Osteocyte (in vitro differentiated cells): ENCODE measurements around the gene CTDNEP1. TPM values are rescaled to one million over a fixed set of nuclear protein-coding genes. Genes with fewer than 3 reads are reported as not detected.

Source experiments
- DNase-seq: peaks from one replicate; pipeline ENCODE4 v3.0.0; 2021; ENCODE audit warnings: mixed read lengths; ENCODE audit not compliant: unreplicated experiment; ENCODE audit errors: extremely low spot score
- H3K27ac Mint-ChIP-seq: one replicate; pipeline ENCODE4 v1.8.0; 2021; ENCODE audit warnings: mild to moderate bottlenecking, mixed read lengths; ENCODE audit not compliant: unreplicated experiment
- H3K27me3 Mint-ChIP-seq: one replicate; pipeline ENCODE4 v1.8.0; 2021; ENCODE audit warnings: mixed read lengths; ENCODE audit not compliant: unreplicated experiment
- H3K36me3 Mint-ChIP-seq: one replicate; pipeline ENCODE4 v1.8.0; 2021; ENCODE audit warnings: mixed read lengths; ENCODE audit not compliant: unreplicated experiment
- H3K4me1 Mint-ChIP-seq: one replicate; pipeline ENCODE4 v1.8.0; 2021; ENCODE audit warnings: mixed read lengths; ENCODE audit not compliant: unreplicated experiment
- H3K4me3 Mint-ChIP-seq: one replicate; pipeline ENCODE4 v1.8.0; 2021; ENCODE audit warnings: mild to moderate bottlenecking, moderate library complexity, mixed read lengths; ENCODE audit not compliant: unreplicated experiment
- H3K9me3 Mint-ChIP-seq: one replicate; pipeline ENCODE4 v1.8.0; 2021; ENCODE audit warnings: mixed read lengths; ENCODE audit not compliant: unreplicated experiment
- total RNA-seq: library from RNA; stranded (reverse); gene quantifications from 2 replicates; pipeline ENCODE4 v1.2.1, GENCODE V29; 2021
- TF ChIP-seq, protein P1 (sequence below): fragments of 200-600 bp; sonication (generic); IDR thresholded peaks from 2 replicates; pipeline ENCODE4 v1.5.0; 2021; ENCODE audit warnings: antibody characterized with exemption, mild to moderate bottlenecking, moderate library complexity

CTDNEP1 gene
- total RNA-seq, 1 donor from 2014 or later, result 145 TPM

- H3K4me1 Mint-ChIP-seq, result peaks cover 36% of the 10 kb centered on the region
- no peaks in the 10 kb centered on the region for H3K27me3 Mint-ChIP-seq
- peaks cover 42% of the 10 kb centered on the region for H3K36me3 Mint-ChIP-seq
- DNase-seq, result peak; percentile 98
- TF ChIP-seq, protein P1, sequence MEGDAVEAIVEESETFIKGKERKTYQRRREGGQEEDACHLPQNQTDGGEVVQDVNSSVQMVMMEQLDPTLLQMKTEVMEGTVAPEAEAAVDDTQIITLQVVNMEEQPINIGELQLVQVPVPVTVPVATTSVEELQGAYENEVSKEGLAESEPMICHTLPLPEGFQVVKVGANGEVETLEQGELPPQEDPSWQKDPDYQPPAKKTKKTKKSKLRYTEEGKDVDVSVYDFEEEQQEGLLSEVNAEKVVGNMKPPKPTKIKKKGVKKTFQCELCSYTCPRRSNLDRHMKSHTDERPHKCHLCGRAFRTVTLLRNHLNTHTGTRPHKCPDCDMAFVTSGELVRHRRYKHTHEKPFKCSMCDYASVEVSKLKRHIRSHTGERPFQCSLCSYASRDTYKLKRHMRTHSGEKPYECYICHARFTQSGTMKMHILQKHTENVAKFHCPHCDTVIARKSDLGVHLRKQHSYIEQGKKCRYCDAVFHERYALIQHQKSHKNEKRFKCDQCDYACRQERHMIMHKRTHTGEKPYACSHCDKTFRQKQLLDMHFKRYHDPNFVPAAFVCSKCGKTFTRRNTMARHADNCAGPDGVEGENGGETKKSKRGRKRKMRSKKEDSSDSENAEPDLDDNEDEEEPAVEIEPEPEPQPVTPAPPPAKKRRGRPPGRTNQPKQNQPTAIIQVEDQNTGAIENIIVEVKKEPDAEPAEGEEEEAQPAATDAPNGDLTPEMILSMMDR, result no peak
- H3K27ac Mint-ChIP-seq, result peak within 1 kb of the TSS; percentile 99
- H3K9me3 Mint-ChIP-seq, result no peaks in the 10 kb centered on the region
- peak within 1 kb of the TSS; percentile 99 for H3K4me3 Mint-ChIP-seq
These were observed 9.5 kb downstream of the CTDNEP1 start, which contains the start of gene GABARAP for GRCh38 chr17:7241783-7242716. Gene GABARAP (minus strand): TSS chr17:7242449. CDS start chr17:7242330, 119 bp downstream.

- Mint-ChIP-seq H3K27ac (peak overlapping the region; percentile 99), H3K36me3 (peaks cover 42% of the 10 kb centered on the region), H3K4me1 (peaks cover 41% of the 10 kb centered on the region), H3K4me3 (peak overlapping the region; percentile 99), H3K9me3 (no peaks in the 10 kb centered on the region), H3K27me3 (no peaks in the 10 kb centered on the region)
- TF ChIP-seq, protein P1, result no peak
- DNase-seq, result no peak
These were observed 10.3 kb downstream of the CTDNEP1 start for GRCh38 chr17:7241090-7241733.

DNA sequence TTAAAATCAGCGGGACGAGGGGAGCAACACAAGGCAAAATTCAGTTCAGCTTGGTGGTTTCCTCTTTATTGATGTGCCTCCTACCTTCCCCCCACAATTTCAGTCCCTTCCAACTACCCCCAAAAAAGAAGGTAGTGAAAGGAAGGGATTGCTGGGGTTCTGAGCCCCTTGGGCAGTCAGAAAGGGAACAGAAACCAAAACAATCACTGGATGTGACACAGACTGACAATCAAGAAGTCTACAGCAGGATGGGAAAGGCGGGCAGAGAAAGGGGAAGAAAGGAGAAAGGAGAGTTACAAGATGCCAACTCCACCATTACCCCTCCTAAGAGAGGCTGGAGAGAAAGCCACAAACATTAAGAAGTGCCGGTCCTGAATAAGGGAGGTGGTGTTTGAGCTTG lies 11.2 kb downstream of the CTDNEP1 start:
- peaks cover 49% of the 10 kb centered on the region for H3K4me1 Mint-ChIP-seq
- no peak for DNase-seq
- TF ChIP-seq, protein P1, result no peak
- H3K27me3 Mint-ChIP-seq, result no peaks in the 10 kb centered on the region
- H3K36me3 Mint-ChIP-seq, result peaks cover 42% of the 10 kb centered on the region
- peak overlapping the region; percentile 99 for H3K4me3 Mint-ChIP-seq
- peak overlapping the region; percentile 93 for H3K27ac Mint-ChIP-seq
- H3K9me3 Mint-ChIP-seq, result no peaks in the 10 kb centered on the region

- peak; percentile 100 for DNase-seq
- peaks cover 59% of the 10 kb centered on the region for H3K4me1 Mint-ChIP-seq
- H3K36me3 Mint-ChIP-seq, result peaks cover 43% of the 10 kb centered on the region
- H3K27me3 Mint-ChIP-seq, result no peaks in the 10 kb centered on the region
- H3K27ac Mint-ChIP-seq, result peak within 1 kb of the TSS; percentile 93
- H3K9me3 Mint-ChIP-seq, result no peaks in the 10 kb centered on the region
- peak within 1 kb of the TSS; percentile 99 for H3K4me3 Mint-ChIP-seq
- TF ChIP-seq, protein P1, result no peak
These were observed 12.2 kb downstream of the CTDNEP1 start, which contains the start of gene PHF23 for GRCh38 chr17:7239091-7240027. Gene PHF23 (minus strand): TSS chr17:7239457. CDS start chr17:7239279, 178 bp downstream.
